ENCODE results near the gene TBXA2R.

TBXA2R gene

DNA sequence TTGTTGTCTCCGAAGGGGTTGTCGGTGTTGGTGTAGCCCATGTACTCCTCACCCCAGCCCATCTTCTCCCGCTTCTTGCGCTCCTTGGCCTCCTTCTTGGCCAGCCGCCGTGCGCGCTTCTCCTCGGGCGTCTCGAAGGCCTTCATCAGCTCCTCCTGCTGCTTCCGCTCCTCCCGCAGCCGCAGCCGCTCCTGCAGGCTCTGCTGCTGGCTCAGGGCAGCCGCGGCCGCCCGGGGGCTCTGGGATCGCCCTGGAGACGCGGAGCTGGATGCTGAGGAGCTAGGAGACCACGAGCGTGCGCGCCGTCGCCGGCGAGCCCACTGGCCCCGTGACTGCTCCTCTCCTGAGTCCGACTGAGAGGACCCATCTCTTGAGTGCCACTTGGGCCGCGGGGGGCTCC, 17.0 kb upstream of the TBXA2R start:
- Histone ChIP-seq H3K27me3 (ENCODE audit: low read length) (no peaks in the 10 kb centered on the region), H3K4me2 (ENCODE audit: low read depth, low read length, poor library complexity, severe bottlenecking) (no peak overlapping the region), H3K9ac (ENCODE audit: low read length) (no peak overlapping the region), H3K9me3 (ENCODE audit: insufficient read depth, low read length) (no peaks in the 10 kb centered on the region), H3K4me3 (ENCODE audit: insufficient read depth, low read length, poor library complexity, severe bottlenecking) (no peak overlapping the region), H3K9me2 (replicated peaks; ENCODE audit: insufficient read depth, low read length) (no peaks in the 10 kb centered on the region), H3F3A (ENCODE audit: insufficient read depth) (no peaks in the 10 kb centered on the region), H3K36me3 (ENCODE audit: low read length) (no peaks in the 10 kb centered on the region), H3K79me2 (ENCODE audit: insufficient read depth, low read length) (peaks cover 28% of the 10 kb centered on the region), H4K20me1 (ENCODE audit: low read depth, low read length) (peaks cover 4% of the 10 kb centered on the region; the same call in 1 of the 2 replicates), H2AFZ (ENCODE audit: low read depth, low read length, severe bottlenecking) (no peak overlapping the region), H3K27ac (ENCODE audit: low read depth, low read length) (no peak overlapping the region)
- TF ChIP-seq, protein P1, sequence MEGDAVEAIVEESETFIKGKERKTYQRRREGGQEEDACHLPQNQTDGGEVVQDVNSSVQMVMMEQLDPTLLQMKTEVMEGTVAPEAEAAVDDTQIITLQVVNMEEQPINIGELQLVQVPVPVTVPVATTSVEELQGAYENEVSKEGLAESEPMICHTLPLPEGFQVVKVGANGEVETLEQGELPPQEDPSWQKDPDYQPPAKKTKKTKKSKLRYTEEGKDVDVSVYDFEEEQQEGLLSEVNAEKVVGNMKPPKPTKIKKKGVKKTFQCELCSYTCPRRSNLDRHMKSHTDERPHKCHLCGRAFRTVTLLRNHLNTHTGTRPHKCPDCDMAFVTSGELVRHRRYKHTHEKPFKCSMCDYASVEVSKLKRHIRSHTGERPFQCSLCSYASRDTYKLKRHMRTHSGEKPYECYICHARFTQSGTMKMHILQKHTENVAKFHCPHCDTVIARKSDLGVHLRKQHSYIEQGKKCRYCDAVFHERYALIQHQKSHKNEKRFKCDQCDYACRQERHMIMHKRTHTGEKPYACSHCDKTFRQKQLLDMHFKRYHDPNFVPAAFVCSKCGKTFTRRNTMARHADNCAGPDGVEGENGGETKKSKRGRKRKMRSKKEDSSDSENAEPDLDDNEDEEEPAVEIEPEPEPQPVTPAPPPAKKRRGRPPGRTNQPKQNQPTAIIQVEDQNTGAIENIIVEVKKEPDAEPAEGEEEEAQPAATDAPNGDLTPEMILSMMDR (IDR thresholded peaks at IDR 0.05; ENCODE audit: insufficient read depth, low read length, poor library complexity, severe bottlenecking), result no peak
- TF ChIP-seq EZH2phosphoT487 (conservative IDR thresholded peaks at IDR 0.05; ENCODE audit: low read length), result no peak

- H4K20me1 ChIP-seq (ENCODE audit: low read depth, low read length), result peaks cover 4% of the 10 kb centered on the region; the same call in 1 of the 2 replicates
- TF ChIP-seq, protein P1 (IDR thresholded peaks at IDR 0.05; ENCODE audit: insufficient read depth, low read length, poor library complexity, severe bottlenecking), result no peak
- TF ChIP-seq EZH2phosphoT487 (conservative IDR thresholded peaks at IDR 0.05; ENCODE audit: low read length), result no peak
Measured at GRCh38 chr19:3622224-3622623, 15.5 kb upstream of the TBXA2R start.

GRCh38 chr19:3621689-3622088, 15.0 kb upstream of the TBXA2R start:
- no peaks in the 10 kb centered on the region for H3K27me3 ChIP-seq (ENCODE audit: low read length)
- H3K9me2 ChIP-seq (replicated peaks; ENCODE audit: insufficient read depth, low read length), result no peaks in the 10 kb centered on the region
- peaks cover 4% of the 10 kb centered on the region; the same call in 1 of the 2 replicates for H4K20me1 ChIP-seq (ENCODE audit: low read depth, low read length)
- H3F3A ChIP-seq (ENCODE audit: insufficient read depth), result no peaks in the 10 kb centered on the region
- TF ChIP-seq, protein P1 (IDR thresholded peaks at IDR 0.05; ENCODE audit: insufficient read depth, low read length, poor library complexity, severe bottlenecking), result no peak
- TF ChIP-seq EZH2phosphoT487 (conservative IDR thresholded peaks at IDR 0.05; ENCODE audit: low read length), result no peak
- no peak overlapping the region for H2AFZ ChIP-seq (ENCODE audit: low read depth, low read length, severe bottlenecking)
- H3K36me3 ChIP-seq (ENCODE audit: low read length), result no peaks in the 10 kb centered on the region
- no peaks in the 10 kb centered on the region for H3K9me3 ChIP-seq (ENCODE audit: insufficient read depth, low read length)
- H3K9ac ChIP-seq (ENCODE audit: low read length), result no peak overlapping the region
- H3K27ac ChIP-seq (ENCODE audit: low read depth, low read length), result no peak overlapping the region
- peaks cover 28% of the 10 kb centered on the region for H3K79me2 ChIP-seq (ENCODE audit: insufficient read depth, low read length)
- H3K4me3 ChIP-seq (ENCODE audit: insufficient read depth, low read length, poor library complexity, severe bottlenecking), result no peak overlapping the region
- H3K4me2 ChIP-seq (ENCODE audit: low read depth, low read length, poor library complexity, severe bottlenecking), result no peak overlapping the region

More at GRCh38 chr19:3622224-3622623, 15.5 kb upstream of the TBXA2R start:
- H3K79me2 ChIP-seq (ENCODE audit: insufficient read depth, low read length), result peaks cover 28% of the 10 kb centered on the region
- no peak overlapping the region for H3K9ac ChIP-seq (ENCODE audit: low read length)
- no peaks in the 10 kb centered on the region for H3K9me3 ChIP-seq (ENCODE audit: insufficient read depth, low read length)
- no peaks in the 10 kb centered on the region for H3F3A ChIP-seq (ENCODE audit: insufficient read depth)
- H3K4me3 ChIP-seq (ENCODE audit: insufficient read depth, low read length, poor library complexity, severe bottlenecking), result no peak overlapping the region
- no peaks in the 10 kb centered on the region for H3K9me2 ChIP-seq (replicated peaks; ENCODE audit: insufficient read depth, low read length)
- no peak overlapping the region for H3K4me2 ChIP-seq (ENCODE audit: low read depth, low read length, poor library complexity, severe bottlenecking)
- no peaks in the 10 kb centered on the region for H3K36me3 ChIP-seq (ENCODE audit: low read length)
- H3K27me3 ChIP-seq (ENCODE audit: low read length), result no peaks in the 10 kb centered on the region
- no peak overlapping the region for H2AFZ ChIP-seq (ENCODE audit: low read depth, low read length, severe bottlenecking)
- no peak overlapping the region for H3K27ac ChIP-seq (ENCODE audit: low read depth, low read length)

Measured in SU-DHL-6 (cell line).